HCT116 (cell line): ENCODE measurements around the gene NSMF.

Source experiments
- CTCF ChIP-seq, 3 experiments: fragments of 200-600 bp in 1 of 3; sonication (generic) in 1 of 3; IDR thresholded peaks in 2 of 3; conservative IDR thresholded peaks in 1 of 3; 2 replicates each; pipeline ENCODE4 v1.5.1; 2012 to 2017; ENCODE audit warnings: low read depth in 2 of 3, low read length in 2 of 3, antibody characterized with exemption in 1 of 3, borderline replicate concordance in 1 of 3, control low read depth in 1 of 3, mild to moderate bottlenecking in 1 of 3, mixed read lengths in 1 of 3, mixed run types in 1 of 3, moderate library complexity in 1 of 3; ENCODE audit not compliant: insufficient read depth in 1 of 3
- EZH2 ChIP-seq: fragments of 200-600 bp; sonication (generic); IDR thresholded peaks from 2 replicates; pipeline ENCODE4 v1.6.1; 2017; ENCODE audit warnings: antibody characterized with exemption, mixed run types

GRCh38 chr9:137449081-137449844 lies 9.9 kb downstream of the NSMF start:
- TF ChIP-seq CTCF (IDR thresholded peaks at IDR 0.05 in 2 of 3, conservative IDR thresholded peaks at IDR 0.05 in 1 of 3; ENCODE audit: borderline replicate concordance in 1 of 3, insufficient read depth in 1 of 3, low read depth in 2 of 3, low read length in 2 of 3) (no peak), EZH2 (no peak)
